GM18520 (cell line): ENCODE measurements around the gene HPCAL4.

ENCODE experiments used
- ATAC-seq: cut with Tn5 transposase; IDR thresholded peaks from one replicate; pipeline ENCODE4 v1.9.1; 2021; ENCODE audit not compliant: unreplicated experiment

Gene HPCAL4

GRCh38 chr1:39631361-39632322, 59.6 kb downstream of the HPCAL4 start:
- ATAC-seq = no peak

- ATAC-seq = no peak
Observed at GRCh38 chr1:39628807-39629350, 62.4 kb downstream of the HPCAL4 start.
